AG09309 (cell line): ENCODE measurements around the gene KCNV2.

Experiments
- DNase-seq: peaks from one replicate; pipeline ENCODE4 v3.0.0-alpha.2; 2010; ENCODE audit warnings: low read depth
- H3K4me3 ChIP-seq: 2 replicates; pipeline ENCODE4 v1.5.1; 2011; ENCODE audit warnings: mild to moderate bottlenecking, low read depth, low read length, moderate library complexity; ENCODE audit not compliant: control insufficient read depth
- CTCF ChIP-seq: IDR thresholded peaks from 2 replicates; pipeline ENCODE4 v1.5.1; 2011; ENCODE audit warnings: mild to moderate bottlenecking, low read depth, low read length, inconsistent platforms; ENCODE audit not compliant: insufficient read depth, control insufficient read depth; ENCODE audit errors: missing control alignments

KCNV2 gene

GRCh38 chr9:2730971-2731370, 13.7 kb downstream of the KCNV2 start:
- no peak for DNase-seq
- TF ChIP-seq CTCF, result no peak
- no peak overlapping the region for H3K4me3 ChIP-seq

- no peak for DNase-seq
- H3K4me3 ChIP-seq, result no peak overlapping the region
- no peak for TF ChIP-seq CTCF
Observed at GRCh38 chr9:2732492-2732891, 15.2 kb downstream of the KCNV2 start.

GRCh38 chr9:2740616-2741015, 23.3 kb downstream of the KCNV2 start:
- no peak for TF ChIP-seq CTCF
- no peak overlapping the region for H3K4me3 ChIP-seq
- no peak for DNase-seq

GRCh38 chr9:2741441-2742158, 24.3 kb downstream of the KCNV2 start:
- no peak for TF ChIP-seq CTCF
- no peak overlapping the region for H3K4me3 ChIP-seq
- DNase-seq, result no peak

- DNase-seq, result no peak
- H3K4me3 ChIP-seq, result no peak overlapping the region
- TF ChIP-seq CTCF, result no peak
Observed at GRCh38 chr9:2742214-2742613, 24.9 kb downstream of the KCNV2 start.

- no peak for DNase-seq
- no peak for TF ChIP-seq CTCF
- H3K4me3 ChIP-seq, result no peak overlapping the region
Observed at GRCh38 chr9:2743937-2744529, 26.7 kb downstream of the KCNV2 start.
